GM19238 (cell line): ENCODE results near the gene SYCE3.
"Not testable (repeated sequence)": the region's sequence is repeated elsewhere in the genome, so short reads cannot be mapped to it uniquely, and the experiment has no call there.

Experiments used
- DNase-seq: peaks from one replicate; pipeline ENCODE4 v3.0.0; 2011; ENCODE audit warnings: low spot score; ENCODE audit not compliant: insufficient read length

Gene SYCE3

GRCh38 chr22:50522806-50523438 lies 39.8 kb downstream of the SYCE3 start:
- DNase-seq = no peak

- no peak for DNase-seq
Measured at GRCh38 chr22:50522208-50522805, 40.4 kb downstream of the SYCE3 start.

GRCh38 chr22:50521710-50522109 lies 41.0 kb downstream of the SYCE3 start:
- DNase-seq = no peak

GRCh38 chr22:50520826-50521453 lies 41.8 kb downstream of the SYCE3 start:
- DNase-seq = no peak

GRCh38 chr22:50520184-50520583 lies 42.5 kb downstream of the SYCE3 start:
- not testable (repeated sequence) for DNase-seq

- no peak for DNase-seq
Measured at GRCh38 chr22:50519151-50519550, 43.6 kb downstream of the SYCE3 start.

- no peak for DNase-seq
Measured at GRCh38 chr22:50518606-50519005, 44.1 kb downstream of the SYCE3 start.

GRCh38 chr22:50517495-50518260 lies 45.0 kb downstream of the SYCE3 start:
- no peak for DNase-seq

GRCh38 chr22:50516891-50517290 lies 45.8 kb downstream of the SYCE3 start:
- DNase-seq = no peak

GRCh38 chr22:50516068-50516467 lies 46.7 kb downstream of the SYCE3 start:
- no peak for DNase-seq

- no peak for DNase-seq
Measured at GRCh38 chr22:50513175-50513574, 49.5 kb downstream of the SYCE3 start.

- DNase-seq = no peak
Measured at GRCh38 chr22:50508897-50509296, 53.8 kb downstream of the SYCE3 start.

- peak; percentile 100 for DNase-seq
Measured at GRCh38 chr22:50507991-50508884, 54.5 kb downstream of the SYCE3 start, which contains the start of gene NCAPH2. NCAPH2 (plus strand) TSS chr22:50508224; CDS start chr22:50508338, 114 bp downstream.

GRCh38 chr22:50507421-50507990 lies 55.2 kb downstream of the SYCE3 start, which contains the start of gene LMF2:
LMF2 (minus strand) TSS chr22:50507702; CDS start chr22:50507675, 27 bp downstream.
- DNase-seq = peak; percentile 98

GRCh38 chr22:50506611-50507420 lies 55.9 kb downstream of the SYCE3 start:
- no peak for DNase-seq

- DNase-seq = no peak
Measured at GRCh38 chr22:50505776-50506610, 56.7 kb downstream of the SYCE3 start.

GRCh38 chr22:50505276-50505775 lies 57.4 kb downstream of the SYCE3 start:
- no peak for DNase-seq

- DNase-seq = no peak
Measured at GRCh38 chr22:50504369-50505211, 58.1 kb downstream of the SYCE3 start.
